ENCODE results near the gene SEMA6C.
"Not testable (repeated sequence)": the region's sequence is repeated elsewhere in the genome, so short reads cannot be mapped to it uniquely, and the experiment has no call there.

SEMA6C gene

GRCh38 chr1:151132335-151133017, 14.0 kb downstream of the SEMA6C start:
- no peak for DNase-seq (ENCODE audit: low read depth in 1 of 2, low spot score in 1 of 2)

DNA sequence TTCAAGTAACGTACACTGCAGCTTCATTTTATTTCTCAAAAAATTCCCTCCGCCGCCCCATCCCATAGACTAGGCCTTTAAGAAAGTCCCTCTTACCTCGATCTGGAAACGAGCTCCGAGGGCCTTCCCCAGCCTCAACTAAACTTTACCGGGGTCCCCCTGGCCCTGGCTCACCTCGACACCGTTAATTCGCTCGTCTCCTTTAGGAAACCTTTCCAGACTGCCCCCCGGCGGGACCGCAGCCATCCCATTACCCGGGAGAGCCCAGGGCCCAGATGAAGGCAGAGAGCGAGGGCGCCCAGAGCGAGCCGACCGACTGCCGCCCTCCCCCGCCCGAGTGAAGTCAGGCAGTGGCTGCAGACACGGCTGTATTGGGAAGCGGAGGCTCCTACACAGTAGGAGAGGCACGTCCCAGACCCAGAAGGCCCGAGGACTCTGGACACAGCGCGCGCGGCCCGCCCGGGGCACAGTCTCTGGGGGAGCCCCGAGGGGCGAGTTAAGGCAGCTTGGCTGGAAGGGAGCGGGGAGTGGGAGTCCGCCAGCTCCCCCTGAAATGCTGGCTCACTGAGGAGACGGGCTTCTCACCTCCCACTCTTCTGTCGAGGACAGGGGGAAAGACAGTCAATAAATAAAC, 14.6 kb downstream of the SEMA6C start:
- no peak for DNase-seq (ENCODE audit: low read depth in 1 of 2, low spot score in 1 of 2)

DNA sequence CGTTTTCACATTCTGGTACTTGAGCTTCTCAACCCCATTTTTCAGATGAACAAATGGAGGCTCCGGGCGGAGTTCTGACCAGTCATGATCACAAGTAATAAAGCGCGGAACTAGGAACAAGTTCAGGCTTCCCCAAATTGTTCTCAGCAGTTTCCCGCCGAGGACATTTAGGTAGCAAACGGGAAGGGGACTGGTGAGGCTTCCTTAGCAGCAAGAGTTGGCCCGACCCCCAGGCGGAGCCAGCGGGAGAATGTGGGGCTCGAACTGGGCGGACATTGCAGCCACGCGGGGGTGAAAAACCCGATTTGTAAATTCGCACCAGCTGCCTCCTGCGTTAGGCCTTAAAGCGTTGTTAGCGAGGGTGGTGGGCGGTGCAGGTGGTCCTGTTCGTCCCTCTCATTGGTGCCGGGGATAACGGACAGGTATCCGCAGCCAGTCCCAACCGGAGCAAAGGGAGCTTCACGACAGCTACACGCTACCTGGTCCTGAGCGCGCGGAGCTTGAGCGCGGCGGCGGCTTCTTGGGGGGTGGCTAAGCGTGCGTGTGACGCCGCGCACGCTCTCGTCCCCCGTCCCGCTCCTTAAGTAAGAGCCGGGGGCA, 15.3 kb downstream of the SEMA6C start:
- peak; percentile 47 to 68 for DNase-seq (ENCODE audit: low read depth in 1 of 2, low spot score in 1 of 2)

- DNase-seq (ENCODE audit: low read depth in 1 of 2, low spot score in 1 of 2) = no peak
Measured at GRCh38 chr1:151128800-151129199, 17.6 kb downstream of the SEMA6C start.

GRCh38 chr1:151124763-151125403, 21.5 kb downstream of the SEMA6C start:
- no peak for DNase-seq (ENCODE audit: low read depth in 1 of 2, low spot score in 1 of 2)

GRCh38 chr1:151113877-151114276, 32.6 kb downstream of the SEMA6C start:
- DNase-seq (ENCODE audit: low read depth in 1 of 2, low spot score in 1 of 2) = no peak

DNA sequence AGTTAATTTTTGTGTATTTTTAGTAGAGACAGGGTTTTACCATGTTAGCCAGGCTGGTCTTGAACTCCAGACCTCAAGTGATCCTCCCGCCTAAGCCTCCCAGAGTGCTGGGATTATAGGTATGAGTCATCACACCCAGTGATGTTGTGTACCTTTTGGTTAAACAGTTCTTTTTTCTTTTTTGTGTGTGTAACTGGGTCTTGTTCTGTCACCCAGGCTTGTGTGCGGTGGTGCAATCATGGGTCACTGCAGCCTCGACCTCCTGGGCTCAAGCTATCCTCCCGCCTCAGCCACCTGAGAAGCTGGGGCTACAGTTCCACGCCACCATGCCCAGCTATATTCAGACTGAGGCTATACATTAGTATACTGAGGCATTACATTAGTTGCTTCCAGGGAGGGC, 38.1 kb downstream of the SEMA6C start:
- no peak for DNase-seq (ENCODE audit: low read depth in 1 of 2, low spot score in 1 of 2)

DNA sequence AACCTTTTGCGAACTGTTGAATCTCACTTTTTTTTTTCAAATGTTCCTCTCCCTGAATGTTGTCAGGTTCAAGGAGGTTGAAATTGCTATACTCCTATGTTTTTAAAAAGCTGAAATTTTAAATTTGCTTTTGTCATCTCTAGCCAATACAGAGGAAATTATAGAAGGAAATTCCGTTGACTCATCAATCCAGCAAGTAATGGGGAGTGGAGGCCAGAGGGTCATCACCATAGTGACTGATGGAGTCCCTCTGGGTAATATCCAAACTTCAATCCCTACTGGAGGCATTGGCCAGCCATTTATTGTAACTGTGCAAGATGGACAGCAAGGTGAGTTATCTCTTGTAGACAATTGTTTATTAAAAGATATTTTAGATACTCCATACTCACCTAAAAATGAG, 39.5 kb downstream of the SEMA6C start:
- DNase-seq (ENCODE audit: low read depth in 1 of 2, low spot score in 1 of 2) = no peak

DNA sequence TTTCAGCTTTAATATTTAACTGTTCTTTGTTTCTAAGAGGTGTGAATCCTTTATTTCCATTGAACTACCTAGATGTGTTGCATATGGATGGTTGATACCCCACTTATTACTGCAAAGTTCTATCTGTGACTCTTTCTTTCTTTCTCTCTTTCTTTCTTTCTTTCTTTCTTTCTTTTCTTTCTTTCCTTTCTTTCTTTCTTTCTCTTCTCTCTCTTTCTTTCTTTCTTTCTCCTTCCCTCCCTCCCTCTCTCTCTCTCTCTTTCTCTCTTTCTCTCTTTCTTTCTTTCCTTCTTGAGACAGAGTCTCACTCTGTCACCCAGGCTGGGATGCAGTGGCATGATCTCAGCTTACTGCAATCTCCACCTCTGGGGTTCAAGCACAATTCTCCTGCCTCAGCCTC, 41.8 kb downstream of the SEMA6C start:
- DNase-seq (ENCODE audit: low read depth in 1 of 2, low spot score in 1 of 2) = no peak

- DNase-seq (ENCODE audit: low read depth in 1 of 2, low spot score in 1 of 2) = no peak
Measured at GRCh38 chr1:151098126-151098525, 48.3 kb downstream of the SEMA6C start.

DNA sequence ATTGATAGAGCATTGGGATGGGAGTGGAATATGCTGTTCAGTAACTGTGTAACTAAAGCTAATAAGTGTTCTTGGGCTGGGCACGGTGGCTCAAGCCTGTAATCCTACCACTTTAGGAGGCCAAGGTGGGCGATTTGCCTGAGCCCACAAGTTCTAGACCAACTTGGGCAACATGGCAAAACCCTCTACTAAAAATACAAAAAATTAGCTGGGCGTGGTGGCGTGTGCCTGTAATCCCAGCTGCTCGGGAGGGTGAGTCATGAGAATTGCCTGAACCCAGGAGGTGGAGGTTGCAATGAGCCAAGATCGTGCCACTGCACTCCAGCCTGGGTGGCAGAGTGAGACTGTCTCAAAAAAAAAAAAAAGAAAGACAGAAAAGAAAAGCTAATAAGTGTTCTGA, 49.0 kb downstream of the SEMA6C start:
- DNase-seq (ENCODE audit: low read depth in 1 of 2, low spot score in 1 of 2) = not testable (repeated sequence)

DNA sequence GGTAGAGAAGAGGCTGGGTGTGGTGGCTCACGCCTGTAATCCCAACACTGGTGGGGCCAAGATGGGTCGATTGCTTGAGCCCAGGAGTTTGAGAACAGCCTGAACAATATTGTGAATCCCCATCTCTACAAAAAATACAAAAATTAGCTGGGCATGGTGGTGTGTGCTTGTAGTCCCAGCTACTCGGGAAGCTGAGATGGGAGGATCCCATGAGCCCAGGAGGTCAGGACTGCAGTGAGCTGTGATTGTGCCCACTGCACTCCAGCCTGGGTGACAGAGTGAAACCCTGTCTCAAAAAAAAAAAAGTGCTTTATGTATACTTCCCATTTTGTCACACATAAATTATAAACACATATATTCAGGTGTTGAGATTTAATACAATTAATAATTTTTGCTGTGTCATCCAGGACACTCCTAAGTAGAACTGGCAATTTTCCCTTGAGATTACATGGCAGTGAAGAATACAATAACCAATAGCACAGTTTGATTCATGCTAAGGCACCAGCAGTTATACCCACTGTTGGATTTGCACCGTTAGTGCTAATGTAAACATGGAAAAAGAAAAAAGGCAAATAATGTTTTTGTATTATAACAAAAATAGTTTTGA, 60.4 kb downstream of the SEMA6C start:
- no peak for DNase-seq (ENCODE audit: low read depth in 1 of 2, low spot score in 1 of 2)

All from stimulated activated CD4-positive, alpha-beta T cell treated with anti-CD3 and anti-CD28 coated beads, Interleukin-15, amount 100 ng/mL, for 1 hour (primary cell).